ENCODE measurements around the gene SERPINE3.

Gene SERPINE3

DNA sequence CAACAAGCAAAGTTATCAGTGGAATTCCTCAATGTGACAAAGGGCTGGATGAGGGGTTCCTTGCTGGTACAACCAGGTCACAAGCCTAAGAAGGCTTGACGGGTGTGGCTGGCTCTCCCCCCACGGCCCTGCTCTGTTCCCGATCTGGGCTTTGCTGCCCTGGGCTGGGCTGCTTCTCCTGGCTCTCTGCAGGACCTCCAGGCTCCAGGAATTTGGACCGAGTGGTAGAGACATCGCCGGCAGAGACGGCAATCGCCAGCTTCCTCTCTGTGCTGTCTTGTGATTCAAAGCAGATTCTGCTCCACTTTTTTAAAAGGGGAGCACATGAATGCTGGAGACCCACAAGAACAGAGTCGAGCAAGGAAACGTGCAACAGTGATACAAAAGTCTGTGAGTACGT is at the start of gene SERPINE3:
SERPINE3 (plus strand) TSS at position 338 of the 400 bp plus-strand sequence. CDS start 1,401 bp downstream, outside the sequence.
- no peak for DNase-seq (ENCODE audit: low read depth in 2 of 2)

DNA sequence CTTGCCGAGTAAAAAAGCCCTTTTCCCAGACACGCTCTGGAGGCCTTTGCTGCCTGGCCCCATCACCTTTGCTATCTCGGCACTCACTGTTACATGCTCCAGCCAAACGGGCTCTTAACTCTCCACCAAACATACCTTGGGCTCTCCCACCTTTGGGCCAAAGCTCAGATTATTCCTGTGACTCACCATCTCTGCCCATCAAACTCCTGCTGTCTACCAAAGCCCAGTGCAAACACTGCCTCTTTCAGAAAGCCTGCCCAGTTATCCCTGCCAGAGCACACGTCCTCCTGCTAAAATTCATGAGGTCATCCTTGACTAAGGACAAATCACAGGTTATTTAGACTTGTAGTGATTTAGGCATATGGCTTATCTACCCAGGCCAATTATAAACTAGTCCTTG is 48.1 kb upstream of the SERPINE3 start:
- DNase-seq (ENCODE audit: low read depth in 2 of 2): no peak

DNA sequence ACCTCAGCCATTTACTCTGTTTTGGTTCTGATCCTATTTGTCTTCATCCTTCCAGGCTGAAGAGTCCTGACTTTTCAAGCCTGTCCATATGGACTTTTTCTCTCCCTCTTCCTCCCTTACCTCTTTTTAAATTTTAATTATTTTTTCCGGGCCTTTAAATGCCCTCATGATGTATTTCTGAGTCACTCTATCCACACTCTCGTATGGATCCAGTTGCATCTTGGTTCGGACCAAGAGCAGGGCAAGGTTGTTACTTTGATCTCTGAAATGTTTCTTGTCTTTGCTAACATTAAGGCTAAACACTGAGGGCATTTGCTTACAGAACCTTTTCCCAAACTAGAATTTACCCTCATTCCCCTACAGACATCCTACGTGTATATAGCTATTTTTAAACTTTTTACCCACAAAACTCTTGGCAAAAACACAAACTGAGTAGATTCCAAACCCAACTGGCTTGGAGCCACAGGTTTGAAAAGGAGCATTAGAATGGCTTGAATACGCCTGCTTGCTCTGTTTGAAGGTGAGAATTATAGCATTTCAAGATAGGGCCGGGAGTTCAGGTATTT is 47.4 kb upstream of the SERPINE3 start:
- peak; percentile 36 to 42 for DNase-seq (ENCODE audit: low read depth in 2 of 2)

DNA sequence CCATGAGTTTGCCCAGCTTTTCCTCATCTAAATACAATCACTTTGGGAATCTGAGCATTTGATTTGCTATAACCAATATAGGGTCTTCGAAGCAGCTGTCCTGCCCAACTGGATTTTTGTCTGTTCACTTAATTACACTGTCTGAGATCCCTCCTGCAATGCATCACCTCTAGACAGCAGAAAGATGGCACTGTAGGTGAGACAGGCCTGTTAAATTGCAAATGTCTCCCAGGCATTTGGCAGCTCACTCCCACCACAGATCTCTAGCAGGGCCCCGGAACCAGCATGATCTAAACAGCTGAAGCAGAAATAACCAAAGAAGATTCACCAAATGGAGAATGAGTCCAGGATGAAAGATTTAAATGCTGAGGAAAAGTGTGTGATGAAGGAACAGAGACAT is 41.9 kb upstream of the SERPINE3 start:
- DNase-seq (ENCODE audit: low read depth in 2 of 2): no peak

DNA sequence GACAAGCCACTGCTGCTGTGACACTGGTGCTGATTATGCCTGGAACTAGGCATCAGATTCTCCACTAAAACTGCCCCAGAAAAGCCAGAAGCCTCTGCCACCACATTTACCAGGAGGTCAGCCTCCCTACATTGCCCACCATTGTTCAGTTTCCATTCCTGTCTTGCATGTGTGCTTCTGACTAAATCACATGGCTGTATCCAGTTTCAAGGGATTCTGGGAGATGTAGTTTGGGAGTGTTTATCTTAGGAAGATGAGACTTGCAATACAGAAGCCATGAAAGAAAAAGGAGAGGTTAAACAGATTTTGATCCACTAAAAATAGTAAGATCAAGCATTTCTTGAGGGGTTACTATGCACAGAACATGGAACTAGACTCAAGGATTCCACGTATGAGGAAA is 40.7 kb upstream of the SERPINE3 start:
- no peak for DNase-seq (ENCODE audit: low read depth in 2 of 2)

DNA sequence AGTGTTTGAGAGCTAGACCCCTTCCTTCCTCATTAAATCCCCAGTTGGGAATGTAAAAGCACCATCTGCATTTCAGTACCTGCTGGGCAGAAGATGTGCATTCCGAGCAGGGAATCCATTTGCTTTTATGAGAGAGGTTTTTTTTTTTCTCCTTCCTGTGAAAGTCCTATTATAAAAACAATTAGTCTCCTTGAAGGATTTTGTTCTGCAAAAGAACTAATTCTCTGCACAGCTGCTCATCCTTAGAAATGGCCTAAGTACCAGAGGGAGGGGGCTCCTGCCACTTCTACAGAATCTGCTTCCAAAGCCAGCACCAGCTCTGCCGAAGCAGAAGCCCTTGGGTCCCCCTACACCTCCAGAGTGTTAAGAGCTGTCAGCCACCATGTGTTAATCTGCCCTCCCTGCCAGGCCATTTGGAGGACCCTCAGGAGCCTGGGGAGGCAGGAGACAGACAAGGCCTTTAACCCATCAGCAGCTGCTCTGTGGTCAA is 36.4 kb upstream of the SERPINE3 start:
- no peak for DNase-seq (ENCODE audit: low read depth in 2 of 2)

DNA sequence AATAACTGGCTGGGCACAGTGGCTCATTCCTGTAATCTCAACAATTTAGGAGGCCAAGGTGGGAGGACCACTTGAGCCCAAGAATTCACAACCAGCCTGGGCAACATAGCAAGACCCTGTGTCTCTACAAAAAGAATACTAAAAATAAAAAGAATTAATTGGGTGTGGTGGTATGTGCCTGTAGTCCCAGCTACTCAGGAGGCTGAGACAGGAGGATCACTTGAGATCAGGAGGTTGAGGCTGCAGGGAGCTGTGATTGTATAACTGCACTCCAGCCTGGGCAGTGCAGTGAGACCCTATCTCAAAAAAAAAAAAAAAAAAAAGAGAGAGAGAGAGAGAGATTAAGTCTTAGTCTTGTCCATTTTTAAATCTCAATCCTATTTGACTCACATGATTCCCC is 35.6 kb upstream of the SERPINE3 start:
- DNase-seq (ENCODE audit: low read depth in 2 of 2): no peak

DNA sequence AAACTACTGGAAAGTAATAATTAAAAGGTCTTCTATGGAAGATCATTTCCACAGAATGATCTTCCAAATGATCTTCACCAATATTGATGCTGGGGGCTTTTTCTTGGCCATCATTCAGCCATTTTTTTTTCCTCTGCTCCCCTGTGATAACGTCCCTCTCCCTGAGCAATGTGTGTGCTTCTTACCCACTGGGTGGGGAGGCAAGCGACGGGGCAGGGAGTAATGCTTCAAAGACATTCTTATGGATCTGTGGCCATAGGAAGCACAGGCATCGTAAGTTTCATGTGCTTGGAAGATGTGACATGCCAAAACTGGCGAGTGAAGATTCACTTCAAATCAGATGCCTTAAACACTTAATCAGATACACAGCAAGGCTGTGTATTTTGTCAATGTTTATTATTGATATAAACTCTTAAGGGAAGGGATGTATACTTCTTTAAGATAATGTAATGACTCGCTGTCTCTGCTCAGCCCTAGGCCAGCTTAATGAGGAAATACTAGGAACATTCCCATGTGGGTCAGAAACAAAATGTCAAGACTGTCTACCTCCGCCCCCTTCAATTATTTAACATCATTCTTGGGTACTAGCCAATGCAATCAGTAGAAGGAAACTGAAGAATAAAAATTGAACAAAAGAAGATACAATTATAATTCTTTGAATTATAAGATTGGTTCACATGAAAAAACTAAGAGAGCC is 34.1 kb upstream of the SERPINE3 start:
- no peak for DNase-seq (ENCODE audit: low read depth in 2 of 2)

DNA sequence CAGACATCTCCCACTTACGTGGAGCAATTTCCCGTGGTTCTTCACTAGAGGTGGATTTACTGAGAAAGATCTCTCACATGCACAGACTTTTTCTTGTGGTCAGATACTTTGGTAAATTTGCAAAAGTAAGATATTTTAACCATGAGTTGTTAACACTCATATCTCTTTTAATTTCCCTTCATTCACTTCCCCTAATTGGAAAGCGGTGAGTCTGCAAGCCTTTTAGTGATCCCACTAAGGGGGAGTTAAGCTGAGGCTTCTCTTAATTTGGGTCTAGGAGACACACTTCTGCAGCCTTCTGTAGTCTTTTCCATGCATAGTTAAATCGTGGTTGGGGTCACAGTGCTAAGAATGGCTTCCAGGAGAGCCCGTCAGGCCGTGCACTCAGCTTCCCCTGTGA is 30.7 kb upstream of the SERPINE3 start:
- no peak for DNase-seq (ENCODE audit: low read depth in 2 of 2)

DNA sequence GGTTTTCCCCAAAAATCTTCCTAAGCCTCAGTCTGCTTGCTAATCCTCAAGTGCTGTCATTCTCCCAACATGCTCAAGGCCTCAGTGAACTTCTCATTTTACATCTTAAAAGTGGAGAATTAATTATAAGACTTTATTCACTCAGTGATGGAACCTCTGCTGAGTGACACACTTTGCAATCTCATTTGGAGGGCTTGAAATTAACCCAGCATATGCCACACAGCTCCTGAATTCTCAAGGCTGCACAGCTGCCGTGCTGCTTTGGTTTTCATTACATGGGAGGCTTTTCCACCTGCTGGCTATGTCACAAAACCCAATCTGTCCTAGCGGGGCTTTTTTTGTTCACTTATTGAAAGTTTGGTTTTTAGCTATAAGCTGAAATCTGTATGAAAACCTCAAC is 28.3 kb upstream of the SERPINE3 start:
- DNase-seq (ENCODE audit: low read depth in 2 of 2): no peak

DNA sequence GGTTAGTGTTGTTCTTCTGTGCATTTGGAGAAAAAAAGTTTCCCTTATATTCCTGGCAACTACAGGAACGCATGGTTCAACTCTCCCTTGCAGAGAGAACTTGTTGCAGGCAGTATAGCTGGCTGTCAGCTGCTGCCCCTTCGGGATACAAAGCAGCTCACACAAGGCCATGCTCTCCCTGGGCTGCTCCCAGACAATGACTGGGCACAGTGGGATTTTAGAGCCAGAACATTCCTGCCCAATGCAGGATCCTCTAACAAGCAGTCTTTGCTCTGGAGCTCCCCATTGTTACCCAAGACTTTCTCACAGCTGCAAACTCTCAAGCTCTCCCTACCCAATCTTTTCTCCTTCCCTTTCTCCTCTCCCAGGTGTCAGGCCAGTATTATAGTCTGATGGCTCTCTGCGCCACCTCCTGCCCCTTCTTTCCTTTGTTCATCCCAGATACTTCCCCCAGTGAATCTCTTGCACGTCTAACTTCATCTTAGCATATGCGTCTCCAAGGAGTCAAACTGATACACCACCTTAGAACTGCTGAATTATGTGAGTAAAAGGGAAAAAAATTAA is 27.5 kb upstream of the SERPINE3 start:
- no peak for DNase-seq (ENCODE audit: low read depth in 2 of 2)

DNA sequence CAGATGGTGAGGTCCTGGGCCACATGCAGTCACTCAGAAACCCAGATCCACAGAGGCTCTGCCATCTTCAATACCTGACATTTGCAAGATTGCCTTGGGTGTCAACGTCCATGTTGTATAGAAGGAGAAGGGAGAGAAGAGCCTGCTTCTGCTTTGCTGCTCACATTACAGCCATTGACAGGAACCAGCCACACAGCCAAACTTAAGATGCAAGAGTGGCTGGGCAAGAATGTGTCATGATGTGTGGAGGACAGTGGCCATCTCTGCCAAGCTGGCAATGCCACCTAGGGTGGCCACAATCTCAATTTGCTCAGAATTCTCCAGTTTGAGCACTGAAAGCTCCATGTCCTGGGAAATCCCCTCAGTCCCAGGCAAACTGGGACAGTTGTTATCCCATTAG is 25.9 kb upstream of the SERPINE3 start:
- DNase-seq (ENCODE audit: low read depth in 2 of 2): no peak

DNA sequence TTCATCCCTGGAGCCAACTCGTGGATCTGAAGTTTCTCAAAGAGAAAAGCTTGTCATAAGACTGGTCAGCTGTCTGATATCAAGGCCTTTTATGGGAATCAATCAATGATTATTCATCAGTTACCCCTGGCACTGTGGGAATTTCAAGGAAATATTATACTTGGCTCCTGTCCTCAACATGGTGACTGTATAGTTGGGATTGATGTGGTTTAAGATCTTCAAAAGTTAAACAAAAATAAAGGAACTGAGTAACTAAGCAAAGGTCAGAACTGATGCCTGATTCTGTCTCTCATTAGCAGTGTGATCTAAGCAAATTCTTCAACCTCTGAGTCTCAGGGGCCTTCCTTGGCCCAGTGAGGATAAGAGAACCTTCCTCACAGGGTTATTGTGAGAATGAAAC is 22.2 kb upstream of the SERPINE3 start:
- peak in 1 of 2 experiments; percentile 10 for DNase-seq (ENCODE audit: low read depth in 2 of 2)

DNA sequence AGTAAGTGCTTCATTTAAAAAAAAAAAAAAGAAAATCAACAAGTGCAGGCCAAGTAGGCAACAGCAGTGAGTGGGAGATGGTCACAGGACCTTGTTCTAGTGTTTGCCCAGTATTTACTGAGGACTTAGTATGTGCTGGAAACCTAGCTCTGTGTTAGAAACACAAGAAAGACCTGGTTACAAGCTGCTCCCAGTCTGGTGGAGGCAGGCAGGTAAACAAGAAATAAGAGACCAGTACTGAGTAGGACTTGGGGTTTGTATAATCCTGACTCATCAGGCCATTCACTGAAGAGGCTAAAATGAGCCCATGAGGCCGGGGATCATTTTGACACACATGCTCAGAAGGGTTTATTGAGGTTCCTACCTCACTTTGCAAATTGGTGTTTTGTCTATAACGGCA is 21.5 kb upstream of the SERPINE3 start:
- no peak for DNase-seq (ENCODE audit: low read depth in 2 of 2)

DNA sequence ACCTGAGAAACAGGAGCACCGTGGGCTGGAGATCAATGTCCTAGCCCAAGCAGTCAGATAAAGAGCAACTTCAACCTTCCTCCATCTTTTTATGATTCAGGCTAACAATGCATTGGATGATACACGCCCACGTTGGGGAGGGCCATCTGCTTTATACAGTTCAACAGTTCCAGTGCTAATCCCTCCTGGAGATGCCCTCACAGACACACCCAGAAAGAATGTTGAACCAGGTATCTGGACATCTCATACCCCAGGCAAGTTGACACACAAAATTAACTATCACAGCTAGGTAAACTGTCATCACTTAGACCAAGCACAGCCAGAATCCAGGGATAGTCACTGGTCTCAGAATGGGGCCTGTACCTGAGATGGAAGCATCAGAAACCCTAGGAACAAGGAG is 20.6 kb upstream of the SERPINE3 start:
- DNase-seq (ENCODE audit: low read depth in 2 of 2): no peak

DNA sequence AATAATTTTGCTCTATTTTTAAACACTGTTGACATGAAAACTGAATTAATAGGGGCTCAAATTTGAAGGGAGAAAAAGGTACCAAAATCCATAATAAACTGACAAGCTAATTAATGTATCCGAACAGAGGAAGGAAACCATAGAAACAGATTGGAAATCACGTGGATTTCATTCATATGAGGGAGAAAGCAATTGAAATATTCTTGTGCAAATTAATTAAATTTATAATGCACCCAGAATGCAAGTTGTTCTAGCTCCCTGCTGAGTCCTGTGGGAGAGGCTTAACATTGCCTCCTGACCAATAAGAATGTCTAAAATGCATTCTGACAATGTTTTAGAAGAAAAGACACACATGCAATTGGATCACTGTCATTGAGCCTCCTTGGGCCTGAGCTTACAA is 17.7 kb upstream of the SERPINE3 start:
- no peak for DNase-seq (ENCODE audit: low read depth in 2 of 2)

DNA sequence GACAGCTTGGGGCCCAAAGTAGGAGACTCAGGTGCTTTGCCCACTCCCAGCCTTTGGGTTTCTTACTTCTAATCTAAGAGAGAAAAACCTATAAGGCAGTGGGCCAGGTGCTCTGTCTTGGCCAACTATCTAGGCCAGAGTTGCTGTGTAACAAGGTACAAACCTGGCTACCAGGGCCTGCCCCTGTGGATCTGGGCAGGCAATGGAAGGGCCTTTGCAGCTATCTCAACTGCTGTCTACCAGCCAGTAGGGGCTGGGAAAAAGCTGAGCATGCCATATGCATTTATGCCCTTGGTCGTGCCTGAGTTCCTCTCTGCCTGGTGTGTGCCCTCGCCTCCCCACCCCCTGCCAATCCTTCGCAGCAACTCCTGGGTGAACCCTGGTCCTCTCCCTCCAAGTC is 16.7 kb upstream of the SERPINE3 start:
- no peak for DNase-seq (ENCODE audit: low read depth in 2 of 2)

DNA sequence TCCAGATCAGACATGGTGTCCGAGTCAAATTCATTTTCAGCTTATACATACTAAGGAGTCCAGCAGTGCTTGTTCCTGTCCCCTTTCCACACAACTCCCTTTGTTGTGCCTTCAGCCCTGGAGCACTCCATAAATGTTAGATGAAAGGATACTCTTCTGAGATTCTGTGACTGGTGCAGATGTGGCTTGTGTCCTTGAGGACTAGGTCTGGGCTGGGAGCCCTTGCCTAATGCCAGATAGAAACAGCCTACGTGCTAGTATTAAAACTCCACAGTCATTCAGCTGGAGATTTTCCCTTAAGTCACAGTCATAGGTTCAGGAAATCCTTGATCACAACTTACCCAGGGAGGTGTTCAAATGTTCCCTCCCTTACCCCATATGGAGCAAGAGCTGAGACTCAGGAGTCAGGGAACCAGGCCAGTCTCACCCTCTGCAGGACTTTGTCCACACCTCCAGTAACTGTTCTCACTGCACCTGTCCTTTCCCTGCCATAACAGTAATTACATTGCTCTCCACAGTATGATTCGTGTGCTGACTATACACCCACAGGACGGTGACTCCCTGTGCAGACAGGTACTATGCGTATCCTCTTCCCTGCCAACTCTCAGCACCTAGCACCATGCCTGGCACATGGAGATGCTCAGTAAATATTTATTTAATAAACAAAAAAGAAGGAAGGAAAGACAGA is 15.5 kb upstream of the SERPINE3 start:
- no peak for DNase-seq (ENCODE audit: low read depth in 2 of 2)

DNA sequence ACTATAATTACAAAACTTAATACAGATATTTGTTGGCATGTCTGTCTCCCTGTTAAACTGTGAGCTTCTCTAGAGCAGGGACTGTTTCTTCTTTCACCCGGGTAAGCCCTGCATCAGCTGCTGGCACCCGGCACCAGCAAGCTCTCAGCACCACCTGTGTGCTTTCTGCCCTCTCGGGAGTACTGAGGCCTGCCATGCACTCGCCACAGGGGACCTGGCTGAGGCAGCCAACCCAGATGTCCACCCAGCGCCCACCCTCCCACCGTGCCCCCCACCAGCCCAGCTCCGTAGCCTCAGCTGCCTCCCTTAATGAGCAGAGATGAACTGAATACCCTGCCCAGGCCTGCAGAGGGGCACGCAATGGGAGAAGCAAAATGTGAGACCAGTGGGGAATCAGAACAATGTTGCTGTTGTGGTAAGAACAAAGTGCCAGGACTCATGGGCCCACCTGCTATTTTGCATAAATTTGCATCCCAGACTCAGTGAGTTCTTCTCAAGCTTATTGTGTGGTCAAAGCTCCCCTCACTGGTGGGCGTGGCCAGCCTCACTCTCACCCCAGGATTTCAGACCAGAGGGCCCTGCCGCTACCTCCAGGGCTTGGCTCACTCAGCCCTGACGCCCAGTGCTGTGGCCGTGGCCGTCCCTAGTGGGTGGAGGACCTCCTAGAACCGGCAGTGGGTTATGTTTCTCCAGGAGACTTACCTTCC is 14.6 kb upstream of the SERPINE3 start:
- no peak for DNase-seq (ENCODE audit: low read depth in 2 of 2)

DNA sequence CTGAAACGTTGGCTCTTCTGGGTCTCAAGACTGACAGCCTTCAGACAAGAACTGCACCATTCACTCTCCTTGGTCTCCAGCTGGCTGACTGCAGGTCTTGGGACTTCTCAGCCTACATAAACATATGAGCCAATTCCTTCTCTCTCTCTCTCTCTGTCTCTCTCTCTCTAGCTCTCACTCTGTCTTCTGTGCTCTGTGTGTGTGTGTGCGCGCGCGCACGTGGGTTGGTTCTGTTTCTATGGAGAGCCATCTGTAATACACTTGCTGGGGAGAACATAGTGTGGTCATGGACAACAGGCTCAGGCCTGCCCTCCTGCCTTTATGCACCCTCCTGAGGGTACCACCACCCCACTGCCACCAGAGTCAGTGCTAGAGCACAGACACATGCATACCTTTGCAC is 13.7 kb upstream of the SERPINE3 start:
- DNase-seq (ENCODE audit: low read depth in 2 of 2): no peak

DNA sequence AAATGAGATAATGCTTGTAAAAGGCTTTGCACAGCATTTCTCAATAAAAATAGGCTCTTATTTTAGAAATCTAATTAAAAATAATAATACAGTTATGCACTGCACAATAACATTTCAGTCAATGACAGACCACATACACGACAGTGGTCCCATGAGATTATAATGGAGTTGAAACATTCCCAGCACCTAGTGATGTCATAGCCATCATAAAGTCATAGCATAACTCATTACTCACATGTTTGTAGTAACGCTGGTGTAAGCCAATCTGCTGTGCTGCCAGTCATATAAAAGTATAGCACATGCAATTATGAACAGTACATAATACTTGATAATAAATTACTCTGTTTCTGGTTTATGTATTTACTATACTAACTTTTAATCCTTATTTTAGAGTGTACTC is 12.7 kb upstream of the SERPINE3 start:
- no peak for DNase-seq (ENCODE audit: low read depth in 2 of 2)

DNA sequence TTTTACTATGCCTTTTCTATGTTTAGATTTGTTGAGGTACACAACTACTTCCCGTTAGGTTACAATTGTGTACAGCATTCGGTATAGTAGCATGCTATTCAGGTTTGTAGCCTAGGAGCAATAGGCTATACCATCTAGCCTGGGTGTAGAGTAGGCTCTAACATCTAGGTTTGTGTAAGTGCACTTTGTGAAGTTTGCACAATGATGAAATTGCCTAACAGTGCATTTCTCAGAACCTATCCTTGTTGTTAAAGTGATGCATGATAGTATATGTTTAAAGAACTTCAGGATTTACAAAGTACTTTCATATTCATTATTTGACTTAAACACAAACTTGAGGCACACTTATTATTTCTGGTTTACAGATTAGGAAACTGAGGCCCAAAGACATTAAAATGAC is 11.5 kb upstream of the SERPINE3 start:
- DNase-seq (ENCODE audit: low read depth in 2 of 2): no peak
